CD4-positive, alpha-beta T cell treated with Interleukin-12 subunit alpha and Interleukin-12 subunit beta, for 1 hour (primary cell): ENCODE data around the gene CCDC126.
"Not testable (repeated sequence)": the region's sequence is repeated elsewhere in the genome, so short reads cannot be mapped to it uniquely, and the experiment has no call there.

Experiments
- DNase-seq: peaks from one replicate; pipeline ENCODE4 v3.0.0-alpha.2; 2020

The CCDC126 gene

DNA sequence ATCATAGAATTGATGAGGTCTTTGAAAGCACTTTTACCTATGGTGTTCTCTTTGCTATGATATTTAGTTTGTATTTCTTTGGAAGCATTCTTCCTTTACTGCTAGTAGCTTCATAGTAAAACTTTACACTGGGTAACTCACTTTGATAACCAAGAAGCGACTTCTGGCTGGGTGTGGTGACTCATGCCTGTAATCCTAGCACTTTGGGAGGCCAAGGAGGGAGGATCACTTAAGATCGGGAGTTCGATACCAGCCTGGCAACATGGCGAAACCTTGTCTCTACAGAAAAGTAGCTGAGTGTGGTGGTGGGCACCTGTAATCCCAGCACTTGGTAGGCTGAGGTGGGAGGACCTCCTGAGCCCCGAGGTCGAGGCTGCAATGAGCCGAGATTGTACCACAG lies 36.2 kb downstream of the CCDC126 start:
- no peak for DNase-seq

DNA sequence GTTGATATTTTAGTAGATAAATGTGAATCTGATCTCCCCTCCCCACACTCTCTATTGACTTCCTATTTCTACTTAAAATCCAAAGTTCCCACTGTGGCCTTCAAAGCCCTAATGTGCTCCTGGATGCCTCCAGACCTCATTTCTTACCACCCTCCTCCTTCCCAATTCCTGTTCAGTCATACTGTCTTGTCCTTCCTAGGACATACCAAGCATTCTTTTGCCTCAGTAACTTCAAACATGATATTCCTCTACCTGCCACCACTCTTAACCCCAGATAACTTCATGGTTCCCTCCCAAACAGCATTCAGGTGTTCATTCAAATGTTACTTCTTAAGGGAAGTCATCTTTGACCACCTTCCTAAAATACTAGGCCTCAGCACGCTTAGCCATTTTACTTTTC lies 48.6 kb downstream of the CCDC126 start:
- DNase-seq: no peak

DNA sequence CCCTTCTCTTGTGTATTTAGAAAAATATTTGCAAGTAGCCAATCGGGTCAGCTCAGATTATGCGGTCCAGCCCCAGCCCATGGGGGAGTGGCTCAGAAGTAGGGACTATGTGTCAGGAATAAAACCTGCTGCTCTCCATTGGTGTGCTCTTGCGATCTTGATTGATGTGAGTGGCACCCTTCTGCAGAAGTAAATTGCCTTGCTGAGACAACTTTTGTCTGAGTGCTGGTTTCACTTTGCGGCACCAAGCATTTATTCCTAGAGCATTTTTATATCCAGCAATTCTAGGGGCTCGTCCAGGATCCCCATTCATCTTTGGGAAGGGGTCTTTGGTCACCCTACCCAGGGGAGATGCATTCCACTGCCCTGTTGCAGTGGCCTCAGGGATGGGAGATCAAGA lies 56.8 kb downstream of the CCDC126 start:
- DNase-seq: no peak

DNA sequence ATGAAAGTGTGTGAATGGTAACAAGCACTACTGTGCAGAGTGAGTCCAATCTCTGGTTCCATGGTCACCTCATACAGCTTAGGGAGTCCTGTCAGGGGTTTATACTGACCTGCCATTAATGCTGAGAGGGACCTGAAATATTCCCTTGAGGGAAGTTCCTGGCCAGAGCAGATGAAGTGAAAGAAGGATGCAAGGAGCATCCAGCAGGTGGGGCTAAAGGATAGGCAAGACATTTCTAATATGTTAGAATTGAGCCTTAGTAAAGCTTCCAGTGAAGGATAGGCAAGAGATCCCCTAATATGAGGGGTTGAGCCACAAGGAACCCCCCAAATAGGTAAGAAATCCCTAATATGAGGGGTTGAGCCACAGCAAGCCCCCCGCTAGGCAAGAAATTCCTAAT lies 57.3 kb downstream of the CCDC126 start:
- DNase-seq: peak; percentile 2

DNA sequence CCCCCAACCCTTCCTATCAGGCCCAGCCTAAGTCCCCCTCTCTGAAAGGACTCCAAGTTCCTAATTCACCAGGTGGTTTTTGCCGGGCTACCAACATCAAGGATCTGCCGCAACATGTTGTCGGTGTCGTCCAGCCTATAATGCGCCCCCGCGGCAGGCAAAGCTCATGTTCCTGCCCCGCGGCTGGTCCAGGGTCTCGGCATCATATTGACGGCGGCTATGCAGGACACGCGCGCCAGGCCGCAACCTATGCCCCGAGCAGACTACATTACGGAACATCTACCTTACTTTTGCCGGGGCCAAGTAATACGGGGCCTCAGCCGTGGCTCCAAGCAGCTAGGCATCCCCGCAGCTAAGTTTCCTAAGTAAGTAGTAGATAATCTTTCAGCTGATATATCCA lies 58.3 kb downstream of the CCDC126 start:
- no peak for DNase-seq

DNA sequence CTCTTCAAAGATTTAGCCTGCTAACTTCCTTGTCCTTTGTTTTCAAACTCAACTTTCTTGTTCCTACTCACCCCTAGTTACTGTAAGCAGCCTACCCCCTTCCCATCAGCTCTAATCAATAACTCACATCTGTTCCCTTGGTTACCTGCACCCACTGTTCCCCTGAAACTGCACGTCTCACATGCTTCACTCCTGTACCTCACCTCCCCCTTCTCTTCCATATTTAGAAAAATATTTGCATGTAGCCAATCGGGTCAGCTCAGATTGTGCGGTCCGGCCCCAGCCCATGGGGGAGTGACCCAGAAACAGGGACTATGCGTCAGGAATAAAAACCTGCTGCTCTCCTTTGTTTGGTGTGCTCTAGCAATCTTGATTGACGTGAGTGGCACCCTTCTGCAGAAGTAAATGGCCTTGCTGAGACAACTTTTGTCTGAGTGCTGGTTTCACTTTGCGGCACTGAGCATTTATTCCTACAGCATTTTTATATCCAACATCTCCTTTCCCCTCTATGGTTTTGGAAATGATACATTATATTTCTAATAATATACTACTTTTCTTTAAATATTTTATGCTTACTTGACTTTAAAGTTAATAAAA lies 61.7 kb downstream of the CCDC126 start:
- DNase-seq: no peak

DNA sequence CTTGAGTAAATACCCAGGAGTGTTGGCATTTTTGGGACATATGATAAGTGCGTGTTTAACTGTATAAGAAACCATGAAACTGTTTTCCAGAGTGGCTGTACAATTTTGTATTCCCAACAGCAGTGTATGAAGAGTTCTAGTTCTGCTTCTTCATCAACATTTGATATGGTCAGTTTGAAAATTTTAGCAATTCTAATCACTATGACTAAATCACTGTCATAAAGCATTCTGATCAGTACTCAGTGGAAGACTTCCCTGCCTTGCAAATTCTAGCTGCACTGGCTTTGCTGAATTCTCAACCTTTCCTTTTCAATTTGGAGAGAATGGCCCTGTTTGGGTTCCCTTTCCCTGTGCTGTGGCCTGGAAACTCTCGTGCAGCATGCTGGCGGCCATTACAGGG lies 64.2 kb downstream of the CCDC126 start:
- no peak for DNase-seq

DNA sequence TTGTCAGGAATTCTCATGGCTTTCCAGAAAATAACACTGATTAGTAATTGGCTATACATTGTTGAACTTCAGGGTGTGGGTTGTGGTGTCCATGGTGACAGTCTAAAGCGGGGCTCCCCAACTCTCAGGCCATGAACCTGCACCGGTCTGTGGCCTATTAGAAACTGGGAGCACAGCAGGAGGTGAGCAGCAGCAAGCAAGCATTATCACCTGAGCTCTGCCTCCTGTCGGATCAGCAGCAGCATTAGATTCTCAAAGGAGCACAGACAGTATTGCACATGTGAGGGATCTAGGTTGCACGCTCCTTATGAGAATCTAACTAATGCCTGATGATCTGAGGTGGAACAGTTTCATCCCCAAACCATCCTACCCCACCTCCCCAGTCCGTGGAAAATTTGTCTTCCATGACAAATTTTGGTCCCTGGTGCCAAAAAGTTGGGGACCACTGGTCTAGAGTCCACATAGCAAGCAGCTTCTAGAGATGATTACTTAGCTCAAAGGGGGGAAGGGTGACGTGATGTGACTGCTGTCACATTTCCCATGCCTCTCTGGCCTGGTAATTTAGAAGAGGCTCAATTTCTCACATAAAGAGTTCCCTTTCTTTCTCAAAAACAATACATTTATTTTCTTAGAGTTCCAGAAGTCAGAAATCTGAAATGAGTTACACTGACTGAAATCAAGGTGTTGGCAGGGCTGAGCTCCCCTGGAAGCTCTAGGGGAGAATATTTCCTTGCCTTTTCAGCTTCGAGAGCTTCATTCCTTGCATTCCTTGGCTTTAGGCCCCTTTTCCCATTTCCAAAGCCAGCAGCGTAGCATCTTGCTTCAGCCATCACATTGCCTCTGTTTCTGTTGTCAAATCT lies 65.2 kb downstream of the CCDC126 start:
- no peak for DNase-seq

DNA sequence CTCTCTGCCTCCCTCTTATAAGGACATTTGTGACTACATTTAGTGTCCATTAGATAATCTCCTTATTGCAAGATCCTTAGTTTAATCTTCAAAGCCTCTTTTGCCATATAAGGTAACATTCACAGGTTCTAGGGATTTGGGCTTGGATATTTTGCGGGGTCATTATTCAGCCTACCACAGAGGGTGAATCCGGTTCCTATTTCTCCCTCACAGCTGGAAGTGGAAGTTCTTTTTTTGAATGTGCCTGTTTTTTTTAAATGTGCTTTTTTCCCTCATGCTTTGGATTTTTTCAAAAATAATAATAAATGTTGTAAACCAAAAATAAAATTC lies 65.8 kb downstream of the CCDC126 start:
- no peak for DNase-seq

DNA sequence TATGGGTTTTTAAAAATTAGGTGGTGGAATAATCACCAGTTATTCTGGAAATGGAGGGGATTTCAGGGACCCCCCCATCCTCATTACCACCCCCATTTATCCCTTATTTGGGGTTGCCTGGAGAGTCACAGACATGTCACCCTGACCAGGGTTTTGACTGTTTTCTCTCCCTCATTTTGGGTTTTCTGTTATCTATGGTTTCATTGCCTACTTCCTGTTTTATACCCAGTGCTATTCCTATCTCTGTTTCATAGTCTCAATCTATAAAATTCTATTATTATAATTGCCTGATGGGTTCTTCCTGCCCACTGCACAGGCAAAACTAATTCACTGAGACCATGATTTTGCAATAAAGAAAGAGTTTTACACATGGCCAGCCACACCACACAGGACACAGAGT lies 66.9 kb downstream of the CCDC126 start:
- no peak for DNase-seq

DNA sequence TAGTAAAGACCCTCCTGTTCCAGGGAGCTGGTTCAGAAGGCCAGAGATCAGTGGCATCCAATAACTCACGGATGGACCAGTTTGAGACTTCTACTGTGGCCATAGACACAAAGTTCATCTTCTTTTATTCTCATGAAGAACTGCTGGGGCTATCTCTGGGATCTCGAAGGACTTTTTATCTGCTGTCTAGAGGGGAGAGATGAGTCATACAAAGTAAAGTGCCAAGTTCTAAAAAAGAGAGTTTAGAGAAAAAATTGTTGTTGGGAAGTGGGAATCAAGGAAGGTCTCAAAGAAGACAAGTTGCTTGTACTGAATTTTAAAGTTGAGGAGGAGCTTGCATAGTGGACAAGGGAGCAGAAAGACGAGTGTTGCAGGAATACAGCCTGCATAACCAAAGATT lies 74.9 kb downstream of the CCDC126 start:
- no peak for DNase-seq

DNA sequence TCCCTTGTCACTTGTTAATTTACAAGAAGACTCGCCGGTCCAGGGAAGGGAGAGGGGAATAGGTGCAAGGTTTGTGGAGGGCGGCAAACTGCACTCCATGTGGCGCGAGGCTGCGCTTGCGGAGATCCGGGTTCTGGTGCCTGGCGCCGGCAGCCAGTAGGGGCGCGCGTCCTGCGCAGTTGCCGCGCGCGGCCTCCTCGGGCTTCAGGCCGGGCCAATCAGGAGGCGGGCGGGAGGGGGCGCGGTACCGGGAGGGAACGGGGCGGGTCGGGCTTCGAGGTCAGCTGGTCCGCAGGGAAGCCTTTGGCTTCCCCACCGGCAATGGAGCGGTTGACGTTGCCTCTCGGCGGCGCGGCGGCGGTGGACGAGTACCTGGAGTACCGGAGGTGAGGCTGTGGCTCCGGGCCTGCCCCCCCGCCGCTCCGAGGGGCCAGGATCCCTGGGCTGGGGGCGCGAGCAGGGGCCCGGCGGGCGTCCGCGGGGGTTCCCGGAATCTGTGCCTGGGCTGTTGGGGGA lies 82.8 kb downstream of the CCDC126 start, which contains the start of gene FAM221A:
TSS of gene FAM221A (plus strand) at position 302 of the 516 bp plus-strand sequence. CDS start at position 322, 20 bp downstream.
- peak; percentile 83 for DNase-seq

DNA sequence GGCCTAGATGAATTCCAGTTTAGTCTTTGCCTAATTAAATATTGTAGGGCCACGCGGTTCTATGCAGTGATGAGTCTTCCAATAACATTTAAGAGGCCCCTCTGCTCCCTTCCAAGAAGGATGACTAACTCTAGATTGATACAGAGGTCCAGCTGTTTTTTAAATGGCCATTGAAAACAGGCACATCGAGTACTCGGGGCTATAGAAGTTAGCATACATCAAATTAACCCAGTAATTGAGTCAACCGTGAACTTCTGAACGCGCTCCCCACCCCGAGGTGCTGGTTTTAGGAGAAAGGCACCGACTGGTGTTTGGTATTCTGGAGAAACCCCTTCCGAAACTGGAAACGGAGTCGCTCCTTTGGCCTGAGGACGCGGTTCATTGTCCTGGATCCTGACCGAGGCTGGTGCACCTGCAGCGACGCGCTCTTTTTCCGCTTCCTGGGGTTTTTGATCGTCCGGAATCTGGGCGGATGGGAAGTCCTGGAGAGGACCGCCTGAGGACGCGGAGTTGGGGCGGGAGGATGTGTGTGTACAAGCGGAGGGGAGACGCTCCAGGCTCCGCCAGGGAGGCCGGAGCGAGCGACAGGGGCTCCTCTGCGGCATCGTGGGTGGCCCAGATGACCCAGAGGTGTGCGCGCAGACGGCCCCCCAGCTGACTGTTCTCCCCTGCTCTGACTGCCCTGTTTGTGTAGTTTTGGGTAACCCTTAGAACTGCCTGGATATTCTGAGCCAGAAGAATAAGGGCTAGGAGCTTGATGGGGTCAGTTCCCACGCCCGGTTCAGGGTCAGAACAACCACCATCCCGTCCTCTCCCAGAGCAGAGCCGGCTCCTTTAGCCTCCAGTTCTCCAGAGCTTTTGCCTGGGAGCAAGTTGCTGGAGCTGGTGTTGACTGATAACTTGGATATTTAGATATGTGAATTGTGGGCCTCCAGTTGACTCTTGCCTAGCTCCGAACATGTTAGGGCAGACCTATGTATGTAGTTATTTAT lies 83.5 kb downstream of the CCDC126 start:
- peak; percentile 51 for DNase-seq

DNA sequence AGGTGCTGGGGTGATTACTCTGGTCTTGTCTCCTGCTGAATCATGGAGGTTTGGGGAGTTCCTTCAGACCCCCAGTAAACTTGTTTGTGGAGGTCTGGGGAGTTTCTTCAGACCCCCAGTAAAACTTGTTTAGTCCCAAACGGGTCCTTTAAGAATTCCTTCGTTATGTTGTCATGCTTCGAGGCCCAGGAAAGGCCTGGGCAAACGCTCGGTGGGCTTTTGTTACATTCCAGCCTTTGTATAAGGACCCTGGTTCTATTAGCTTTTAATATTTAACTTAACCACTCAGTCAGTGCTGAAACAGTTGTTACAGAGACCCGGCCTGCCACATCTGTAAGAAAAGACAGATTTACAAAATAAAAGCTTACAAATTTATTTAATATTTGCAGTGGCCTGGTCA lies 86.9 kb downstream of the CCDC126 start:
- not testable (repeated sequence) for DNase-seq

DNA sequence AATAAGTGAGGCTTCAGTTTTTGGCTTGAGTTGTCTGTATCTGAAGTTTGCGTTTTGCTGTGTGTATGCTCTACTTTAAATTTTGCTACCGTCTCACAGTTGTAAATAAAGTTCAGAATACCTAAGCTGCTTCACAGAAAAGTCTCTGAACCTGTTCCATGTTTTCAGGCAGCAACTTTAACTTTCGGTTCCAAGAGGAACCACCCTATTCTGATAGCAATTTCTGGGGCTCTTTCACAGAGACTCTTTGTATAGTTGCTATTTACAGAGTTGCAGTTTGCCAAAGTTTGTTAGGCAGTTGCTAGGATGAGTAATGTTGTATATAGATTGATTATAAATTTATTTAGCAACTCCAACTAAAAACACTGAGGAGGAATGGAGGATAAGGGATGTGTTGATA lies 88.5 kb downstream of the CCDC126 start:
- DNase-seq: no peak

DNA sequence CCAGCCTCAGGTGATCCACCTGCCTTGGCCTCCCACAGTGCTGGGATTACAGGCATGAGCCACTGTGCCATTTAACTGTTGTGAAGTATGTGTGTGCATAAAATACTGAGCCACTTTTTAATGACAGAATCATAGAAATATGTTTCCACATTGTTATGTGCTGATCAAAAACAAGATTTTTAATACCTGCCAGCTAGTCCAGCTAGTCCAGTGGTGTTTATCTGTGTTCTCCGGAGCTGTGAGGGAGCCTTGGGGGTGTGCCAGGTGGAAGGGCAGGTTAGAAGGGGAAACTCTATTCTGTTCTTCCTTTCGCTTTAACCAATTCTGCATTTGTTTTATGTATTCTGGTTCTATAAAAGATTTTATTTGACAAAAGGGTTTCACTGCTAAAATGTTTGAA lies 89.8 kb downstream of the CCDC126 start:
- DNase-seq: no peak

DNA sequence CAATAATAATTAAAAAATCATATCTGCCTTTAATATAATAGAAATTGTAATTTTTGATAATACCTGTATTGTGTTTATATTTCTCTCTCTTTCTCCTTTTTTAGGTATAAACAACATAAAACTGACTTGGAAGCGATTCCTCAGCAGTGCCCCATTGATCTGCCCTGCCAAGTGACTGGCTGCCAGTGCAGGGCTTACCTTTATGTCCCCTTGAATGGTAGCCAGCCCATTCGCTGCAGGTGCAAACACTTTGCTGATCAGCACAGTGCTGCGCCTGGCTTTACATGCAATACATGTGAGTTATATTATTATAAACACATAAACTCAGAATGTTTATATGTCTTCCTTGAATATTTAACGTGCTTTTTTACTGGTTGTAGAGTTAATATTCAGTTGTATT lies 92.0 kb downstream of the CCDC126 start:
- DNase-seq: no peak

DNA sequence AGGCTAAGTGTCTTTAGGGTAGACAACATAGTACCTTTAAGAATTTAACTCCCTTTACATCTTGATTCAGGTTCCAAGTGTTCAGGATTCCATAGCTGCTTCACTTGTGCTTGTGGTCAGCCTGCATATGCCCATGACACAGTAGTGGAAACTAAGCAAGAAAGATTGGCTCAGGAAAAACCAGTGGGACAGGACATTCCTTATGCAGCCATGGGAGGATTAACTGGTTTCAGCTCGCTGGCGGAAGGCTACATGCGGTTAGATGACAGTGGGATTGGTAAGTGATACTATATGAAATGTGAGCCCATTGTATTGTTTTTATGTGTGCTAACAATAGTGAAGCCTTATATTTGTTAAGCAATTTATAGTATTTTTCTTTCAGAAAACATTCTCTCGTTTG lies 94.1 kb downstream of the CCDC126 start:
- no peak for DNase-seq

DNA sequence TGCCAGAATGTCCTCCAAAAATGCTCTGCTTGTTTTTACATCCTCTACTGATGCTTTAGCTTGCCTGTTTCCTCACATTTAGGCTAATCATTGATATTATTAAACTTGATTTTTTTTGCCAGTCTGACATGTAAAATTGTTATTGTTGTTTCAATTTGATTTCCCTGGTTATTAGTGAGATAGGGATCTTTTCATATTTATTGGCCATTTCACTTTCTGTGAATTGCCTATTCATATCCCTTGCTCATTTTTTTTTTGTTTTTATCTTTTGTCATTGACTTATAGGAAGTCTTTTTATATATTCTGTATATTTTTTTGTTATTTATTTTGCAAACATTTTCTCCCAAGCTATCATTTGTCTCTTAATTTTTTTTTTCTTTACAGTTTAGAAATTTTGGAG lies 96.0 kb downstream of the CCDC126 start:
- no peak for DNase-seq
